ENCODE data around the gene COX6B1. TPM values are rescaled to one million over a fixed set of nuclear protein-coding genes. Genes with fewer than 3 reads are reported as not detected.
"Not testable (repeated sequence)": the region's sequence is repeated elsewhere in the genome, so short reads cannot be mapped to it uniquely, and the experiment has no call there.

Gene COX6B1
- total RNA-seq, 1 donor from 2014 or later: 217 TPM

GRCh38 chr19:35670686-35671085 is 22.6 kb downstream of the COX6B1 start:
- Histone ChIP-seq H3K27me3 (ENCODE audit: control insufficient read depth, insufficient read depth, low read length) (peaks cover 1% of the 10 kb centered on the region), H3K36me3 (ENCODE audit: control insufficient read depth, insufficient read depth, low read length) (no peaks in the 10 kb centered on the region), H3K4me3 (ENCODE audit: low read depth, low read length) (no peak overlapping the region)
- FAIRE-seq: no peak
- TF ChIP-seq, protein P1, sequence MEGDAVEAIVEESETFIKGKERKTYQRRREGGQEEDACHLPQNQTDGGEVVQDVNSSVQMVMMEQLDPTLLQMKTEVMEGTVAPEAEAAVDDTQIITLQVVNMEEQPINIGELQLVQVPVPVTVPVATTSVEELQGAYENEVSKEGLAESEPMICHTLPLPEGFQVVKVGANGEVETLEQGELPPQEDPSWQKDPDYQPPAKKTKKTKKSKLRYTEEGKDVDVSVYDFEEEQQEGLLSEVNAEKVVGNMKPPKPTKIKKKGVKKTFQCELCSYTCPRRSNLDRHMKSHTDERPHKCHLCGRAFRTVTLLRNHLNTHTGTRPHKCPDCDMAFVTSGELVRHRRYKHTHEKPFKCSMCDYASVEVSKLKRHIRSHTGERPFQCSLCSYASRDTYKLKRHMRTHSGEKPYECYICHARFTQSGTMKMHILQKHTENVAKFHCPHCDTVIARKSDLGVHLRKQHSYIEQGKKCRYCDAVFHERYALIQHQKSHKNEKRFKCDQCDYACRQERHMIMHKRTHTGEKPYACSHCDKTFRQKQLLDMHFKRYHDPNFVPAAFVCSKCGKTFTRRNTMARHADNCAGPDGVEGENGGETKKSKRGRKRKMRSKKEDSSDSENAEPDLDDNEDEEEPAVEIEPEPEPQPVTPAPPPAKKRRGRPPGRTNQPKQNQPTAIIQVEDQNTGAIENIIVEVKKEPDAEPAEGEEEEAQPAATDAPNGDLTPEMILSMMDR (IDR thresholded peaks at IDR 0.05; ENCODE audit: insufficient read depth, low read length, severe bottlenecking): no peak
- no peak for DNase-seq (ENCODE audit: low read depth)

DNA sequence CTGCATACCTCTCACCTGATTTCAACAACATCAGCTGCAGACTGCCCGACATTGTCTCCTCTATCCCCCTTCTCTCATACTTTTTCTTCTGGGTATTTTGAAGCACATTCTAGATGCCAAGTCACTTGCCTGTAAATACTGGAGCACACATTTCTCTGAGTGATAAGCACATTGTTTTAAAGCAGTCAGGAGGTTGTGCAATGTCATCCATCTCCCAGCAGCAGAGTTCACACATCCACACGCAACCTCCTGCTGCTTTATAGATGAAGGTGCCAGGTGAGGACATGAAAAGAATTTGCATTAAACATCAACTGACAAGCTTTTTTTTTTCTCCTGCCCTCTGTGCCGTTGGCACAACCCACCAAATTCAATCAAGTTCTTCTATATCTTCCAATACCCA is 23.7 kb downstream of the COX6B1 start:
- H3K36me3 ChIP-seq (ENCODE audit: control insufficient read depth, insufficient read depth, low read length): no peaks in the 10 kb centered on the region
- H3K4me3 ChIP-seq (ENCODE audit: low read depth, low read length): no peak overlapping the region
- TF ChIP-seq, protein P1 (IDR thresholded peaks at IDR 0.05; ENCODE audit: insufficient read depth, low read length, severe bottlenecking): no peak
- DNase-seq (ENCODE audit: low read depth) (peak; percentile 7), FAIRE-seq (no peak)
- peaks cover 2% of the 10 kb centered on the region for H3K27me3 ChIP-seq (ENCODE audit: control insufficient read depth, insufficient read depth, low read length)

- FAIRE-seq (no peak), DNase-seq (ENCODE audit: low read depth) (peak; percentile 60)
- TF ChIP-seq, protein P1 (IDR thresholded peaks at IDR 0.05; ENCODE audit: insufficient read depth, low read length, severe bottlenecking): no peak
- no peaks in the 10 kb centered on the region for H3K36me3 ChIP-seq (ENCODE audit: control insufficient read depth, insufficient read depth, low read length)
- H3K4me3 ChIP-seq (ENCODE audit: low read depth, low read length): peak overlapping the region; percentile 12
- peaks cover 2% of the 10 kb centered on the region for H3K27me3 ChIP-seq (ENCODE audit: control insufficient read depth, insufficient read depth, low read length)
Measured at GRCh38 chr19:35673121-35673804, 25.1 kb downstream of the COX6B1 start.

- DNase-seq (ENCODE audit: low read depth): no peak
- H3K27me3 ChIP-seq (ENCODE audit: control insufficient read depth, insufficient read depth, low read length): peaks cover 2% of the 10 kb centered on the region
- no peaks in the 10 kb centered on the region for H3K36me3 ChIP-seq (ENCODE audit: control insufficient read depth, insufficient read depth, low read length)
- no peak for FAIRE-seq
- H3K4me3 ChIP-seq (ENCODE audit: low read depth, low read length): no peak overlapping the region
- TF ChIP-seq, protein P1 (IDR thresholded peaks at IDR 0.05; ENCODE audit: insufficient read depth, low read length, severe bottlenecking): no peak
Measured at GRCh38 chr19:35675589-35676140, 27.5 kb downstream of the COX6B1 start.

GRCh38 chr19:35689836-35690235 is 41.7 kb downstream of the COX6B1 start:
- Histone ChIP-seq H3K27me3 (ENCODE audit: control insufficient read depth, insufficient read depth, low read length) (no peaks in the 10 kb centered on the region), H3K4me3 (ENCODE audit: low read depth, low read length) (no peak overlapping the region), H3K36me3 (ENCODE audit: control insufficient read depth, insufficient read depth, low read length) (no peaks in the 10 kb centered on the region)
- TF ChIP-seq, protein P1 (IDR thresholded peaks at IDR 0.05; ENCODE audit: insufficient read depth, low read length, severe bottlenecking): no peak
- DNase-seq (ENCODE audit: low read depth) (no peak), FAIRE-seq (no peak)

GRCh38 chr19:35691106-35691505 is 43.0 kb downstream of the COX6B1 start:
- not testable (repeated sequence) for H3K27me3 ChIP-seq (ENCODE audit: control insufficient read depth, insufficient read depth, low read length); H3K4me3 ChIP-seq (ENCODE audit: low read depth, low read length); H3K36me3 ChIP-seq (ENCODE audit: control insufficient read depth, insufficient read depth, low read length); FAIRE-seq; DNase-seq (ENCODE audit: low read depth)

Data from bronchial epithelial cell (primary cell).